GM23338 (cell line): Measurements from ENCODE around the gene GLI3.

Experiments used
- CREB1 ChIP-seq: fragments of 250-450 bp; sonication (Bioruptor Pico); IDR thresholded peaks from 2 replicates; pipeline ENCODE4 v1.5.0; 2020; ENCODE audit warnings: low read depth, mild to moderate bottlenecking, moderate library complexity
- EZH2 ChIP-seq: fragments of 200-600 bp; sonication (generic); IDR thresholded peaks from one replicate; pipeline ENCODE4 v1.8.0; 2017; ENCODE audit warnings: antibody characterized with exemption, mild to moderate bottlenecking, low read depth; ENCODE audit not compliant: unreplicated experiment
- EZH2phosphoT487 ChIP-seq: fragments of 200-600 bp; sonication (generic); IDR thresholded peaks from one replicate; pipeline ENCODE4 v1.8.1; 2018; ENCODE audit warnings: antibody characterized with exemption; ENCODE audit not compliant: unreplicated experiment
- JUNB ChIP-seq: IDR thresholded peaks from one replicate; pipeline ENCODE4 v1.6.1; 2016; ENCODE audit warnings: antibody characterized with exemption; ENCODE audit not compliant: unreplicated experiment
- POLR2AphosphoS5 ChIP-seq: IDR thresholded peaks from 2 replicates; pipeline ENCODE4 v1.6.1; 2016; ENCODE audit warnings: antibody characterized with exemption, low read depth
- REST ChIP-seq: IDR thresholded peaks from one replicate; pipeline ENCODE4 v1.6.1; 2018; ENCODE audit warnings: antibody characterized with exemption; ENCODE audit not compliant: unreplicated experiment
- STAT1 ChIP-seq: IDR thresholded peaks from one replicate; pipeline ENCODE4 v1.6.1; 2016; ENCODE audit warnings: antibody characterized with exemption; ENCODE audit not compliant: unreplicated experiment
- ZNF331 ChIP-seq: fragments of 250-450 bp; sonication (Bioruptor Pico); IDR thresholded peaks from 2 replicates; pipeline ENCODE4 v1.5.0; 2020; ENCODE audit warnings: low read depth, mild to moderate bottlenecking, moderate library complexity
- TF ChIP-seq, protein P1 (sequence below), 2 experiments: fragments of 200-600 bp in 1 of 2; sonication (generic) in 1 of 2; conservative IDR thresholded peaks; 2 replicates each; pipeline versions ENCODE4 v1.5.1 to v1.6.1; 2016 to 2017; ENCODE audit warnings: antibody characterized with exemption in 2 of 2, low read depth in 2 of 2, mild to moderate bottlenecking in 2 of 2, moderate library complexity in 1 of 2

GRCh38 chr7:42137431-42137830 is 99.6 kb downstream of the GLI3 start:
- TF ChIP-seq, protein P1, sequence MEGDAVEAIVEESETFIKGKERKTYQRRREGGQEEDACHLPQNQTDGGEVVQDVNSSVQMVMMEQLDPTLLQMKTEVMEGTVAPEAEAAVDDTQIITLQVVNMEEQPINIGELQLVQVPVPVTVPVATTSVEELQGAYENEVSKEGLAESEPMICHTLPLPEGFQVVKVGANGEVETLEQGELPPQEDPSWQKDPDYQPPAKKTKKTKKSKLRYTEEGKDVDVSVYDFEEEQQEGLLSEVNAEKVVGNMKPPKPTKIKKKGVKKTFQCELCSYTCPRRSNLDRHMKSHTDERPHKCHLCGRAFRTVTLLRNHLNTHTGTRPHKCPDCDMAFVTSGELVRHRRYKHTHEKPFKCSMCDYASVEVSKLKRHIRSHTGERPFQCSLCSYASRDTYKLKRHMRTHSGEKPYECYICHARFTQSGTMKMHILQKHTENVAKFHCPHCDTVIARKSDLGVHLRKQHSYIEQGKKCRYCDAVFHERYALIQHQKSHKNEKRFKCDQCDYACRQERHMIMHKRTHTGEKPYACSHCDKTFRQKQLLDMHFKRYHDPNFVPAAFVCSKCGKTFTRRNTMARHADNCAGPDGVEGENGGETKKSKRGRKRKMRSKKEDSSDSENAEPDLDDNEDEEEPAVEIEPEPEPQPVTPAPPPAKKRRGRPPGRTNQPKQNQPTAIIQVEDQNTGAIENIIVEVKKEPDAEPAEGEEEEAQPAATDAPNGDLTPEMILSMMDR (conservative IDR thresholded peaks at IDR 0.05; ENCODE audit: low read depth in 2 of 2), result no peak
- TF ChIP-seq JUNB (no peak), POLR2AphosphoS5 (no peak), EZH2 (no peak), EZH2phosphoT487 (no peak), CREB1 (CRISPR knock-in tag) (no peak), ZNF331 (CRISPR knock-in tag) (no peak), REST (no peak), STAT1 (no peak)
